ENCODE measurements around the gene REPS1. TPM values are rescaled to one million over a fixed set of nuclear protein-coding genes. Genes with fewer than 3 reads are reported as not detected.

The REPS1 gene
- total and polyA plus RNA-seq, 5 donors from 2014 or later = 16.1 to 55.4 (median 25.0) TPM

DNA sequence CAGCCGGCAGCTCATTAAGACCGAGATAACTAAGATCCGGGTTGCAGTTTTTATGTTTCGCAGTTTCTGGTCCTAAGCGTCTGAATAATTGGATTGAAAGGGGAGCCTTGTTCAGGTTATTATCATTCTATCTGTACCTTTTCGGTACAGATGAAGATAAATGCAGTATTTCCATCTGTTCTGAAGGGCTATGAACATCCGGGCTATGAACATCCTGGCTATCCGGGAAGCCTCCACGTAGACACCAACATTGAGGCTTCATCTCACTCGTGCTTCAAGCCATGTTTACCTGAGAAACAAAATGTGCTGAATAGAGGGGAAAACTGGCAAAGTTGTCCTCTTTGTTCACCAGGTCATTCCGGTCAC, 399 bp upstream of the REPS1 start:
- no peaks in the 10 kb centered on the region for H3K36me3 Mint-ChIP-seq

DNA sequence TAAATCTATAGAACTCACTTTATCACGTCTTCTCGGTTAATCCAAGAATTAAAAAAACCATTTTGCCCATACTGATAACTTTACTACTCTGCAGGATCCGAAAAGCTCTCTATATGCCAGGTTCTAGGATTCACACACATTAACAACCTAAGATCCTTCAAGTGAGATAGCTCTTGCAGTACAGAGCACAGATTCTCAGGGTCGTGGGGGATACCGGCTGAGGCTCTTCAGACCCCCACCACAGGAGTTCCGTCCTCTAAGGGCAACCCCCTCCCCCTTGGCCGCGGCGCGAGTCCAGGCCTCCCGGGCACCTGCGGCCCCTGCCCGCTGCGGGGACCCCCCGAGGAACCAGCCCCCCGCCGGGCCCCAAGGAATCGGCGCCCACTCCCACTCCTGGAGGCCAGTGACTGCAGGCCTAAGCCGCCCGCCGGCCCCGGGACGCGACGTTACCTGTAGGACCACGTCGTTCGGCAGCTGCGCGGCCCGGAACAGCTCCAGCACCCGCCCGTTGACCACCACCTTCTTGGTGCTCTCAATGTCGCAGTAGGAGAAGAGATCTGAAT, 892 bp downstream of the REPS1 start:
- peaks cover 3% of the 10 kb centered on the region for H3K27me3 ChIP-seq (ENCODE audit: control insufficient read depth, insufficient read depth, low read length)
- H3K4me1 ChIP-seq (ENCODE audit: control insufficient read depth, insufficient read depth, low read length, poor library complexity, severe bottlenecking) = peaks cover 52% of the 10 kb centered on the region
- Mint-ChIP-seq H3K36me3 (no peaks in the 10 kb centered on the region), H3K4me3 (peak overlapping the region in 3 of 4 donors; percentile 86 to 89 (median 88)), H3K4me1 (peaks cover 7 to 16% (median 12%) of the 10 kb centered on the region in 4 donors), H3K27me3 (peaks cover 5% of the 10 kb centered on the region), H3K9me3 (no peaks in the 10 kb centered on the region), H3K27ac (peak overlapping the region; percentile 70 to 86 (median 86))
- no peaks in the 10 kb centered on the region for H3K9me3 ChIP-seq (ENCODE audit: control insufficient read depth in 2 of 2, low read length in 2 of 2)
- peak in 1 of 3 donors; percentile 17 for DNase-seq
- peak overlapping the region; percentile 76 for H3K27ac ChIP-seq (ENCODE audit: insufficient read depth, low read length, poor library complexity, severe bottlenecking)
- peak overlapping the region; percentile 91 for H3K4me3 ChIP-seq (ENCODE audit: low read depth, low read length)
- no peak for ATAC-seq (ENCODE audit: low read depth in 2 of 2)
- no peaks in the 10 kb centered on the region for H3K36me3 ChIP-seq (ENCODE audit: control insufficient read depth, insufficient read depth, low read length)

More for the DNA sequence above, 399 bp upstream of the REPS1 start:
- no peaks in the 10 kb centered on the region for H3K9me3 ChIP-seq (ENCODE audit: control insufficient read depth in 2 of 2, low read length in 2 of 2)
- H3K4me3 ChIP-seq (ENCODE audit: low read depth, low read length) = peak overlapping the region; percentile 89
- no peak for DNase-seq
- no peaks in the 10 kb centered on the region for H3K36me3 ChIP-seq (ENCODE audit: control insufficient read depth, insufficient read depth, low read length)
- peak; percentile 6 for ATAC-seq (ENCODE audit: low read depth in 2 of 2)
- peaks cover 3% of the 10 kb centered on the region for H3K27me3 ChIP-seq (ENCODE audit: control insufficient read depth, insufficient read depth, low read length)
- H3K4me1 Mint-ChIP-seq = peaks cover 7 to 16% (median 12%) of the 10 kb centered on the region in 4 donors
- no peaks in the 10 kb centered on the region for H3K9me3 Mint-ChIP-seq
- peaks cover 48% of the 10 kb centered on the region for H3K4me1 ChIP-seq (ENCODE audit: control insufficient read depth, insufficient read depth, low read length, poor library complexity, severe bottlenecking)
- H3K27me3 Mint-ChIP-seq = peaks cover 16% of the 10 kb centered on the region
- H3K4me3 Mint-ChIP-seq = peak overlapping the region in 3 of 4 donors; percentile 89 to 95 (median 93)
- H3K27ac Mint-ChIP-seq = peak overlapping the region; percentile 86 to 97 (median 92)
- H3K27ac ChIP-seq (ENCODE audit: insufficient read depth, low read length, poor library complexity, severe bottlenecking) = peak overlapping the region; percentile 76

DNA sequence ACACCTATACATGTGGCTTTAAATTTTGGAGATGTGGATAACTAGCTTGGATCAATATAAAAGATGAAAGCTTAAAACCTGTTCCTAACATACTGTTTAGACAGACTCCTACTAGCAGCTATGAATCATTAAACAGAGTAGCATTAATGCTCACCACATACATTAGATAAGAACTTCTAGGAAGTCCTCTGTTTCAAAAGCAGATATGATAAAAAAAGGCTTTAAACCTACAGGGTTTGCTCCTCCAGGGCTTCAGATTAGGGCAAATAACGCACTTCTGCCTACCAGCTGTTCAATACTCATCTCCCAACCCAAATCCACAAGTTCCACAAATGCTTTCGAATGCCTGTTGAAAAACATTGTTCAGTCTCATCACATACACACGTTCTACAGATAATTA, 1.5 kb downstream of the REPS1 start:
- Histone ChIP-seq H3K27ac (ENCODE audit: insufficient read depth, low read length, poor library complexity, severe bottlenecking) (no peak overlapping the region), H3K4me3 (ENCODE audit: low read depth, low read length) (peak overlapping the region; percentile 91), H3K27me3 (ENCODE audit: control insufficient read depth, insufficient read depth, low read length) (peaks cover 3% of the 10 kb centered on the region), H3K36me3 (ENCODE audit: control insufficient read depth, insufficient read depth, low read length) (no peaks in the 10 kb centered on the region), H3K9me3 (ENCODE audit: control insufficient read depth in 2 of 2, low read length in 2 of 2) (no peaks in the 10 kb centered on the region), H3K4me1 (ENCODE audit: control insufficient read depth, insufficient read depth, low read length, poor library complexity, severe bottlenecking) (peaks cover 52% of the 10 kb centered on the region)
- peaks cover 5% of the 10 kb centered on the region for H3K27me3 Mint-ChIP-seq
- peaks cover 11 to 19% (median 15%) of the 10 kb centered on the region in 4 donors for H3K4me1 Mint-ChIP-seq
- H3K36me3 Mint-ChIP-seq = no peaks in the 10 kb centered on the region
- H3K4me3 Mint-ChIP-seq = peak overlapping the region in 1 of 4 donors; percentile 88
- DNase-seq = peak in 1 of 3 donors; percentile 42
- ATAC-seq (ENCODE audit: low read depth in 2 of 2) = peak; percentile 14 to 17
- no peaks in the 10 kb centered on the region for H3K9me3 Mint-ChIP-seq
- H3K27ac Mint-ChIP-seq = peak overlapping the region; percentile 2 to 84 (median 70)

DNA sequence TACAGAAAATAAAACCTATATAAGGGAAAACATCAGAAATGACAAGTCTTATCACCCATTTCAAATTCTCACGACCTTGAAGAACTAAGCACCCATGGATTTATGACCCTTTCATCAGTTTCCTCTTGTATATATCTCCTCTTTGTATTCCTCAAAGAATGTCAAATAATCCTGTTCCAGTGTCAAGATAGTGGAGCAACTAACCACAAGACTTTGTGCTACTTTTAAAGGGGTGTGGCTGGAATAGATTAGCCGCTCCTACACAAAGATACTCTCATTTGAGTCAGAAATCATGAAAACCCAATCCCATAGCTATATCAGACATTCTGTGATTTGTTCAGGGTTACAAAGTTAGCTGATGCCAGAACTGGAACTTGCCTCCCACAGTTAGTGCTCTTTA, 6.6 kb downstream of the REPS1 start:
- Histone ChIP-seq H3K27ac (ENCODE audit: insufficient read depth, low read length, poor library complexity, severe bottlenecking) (no peak overlapping the region), H3K36me3 (ENCODE audit: control insufficient read depth, insufficient read depth, low read length) (no peaks in the 10 kb centered on the region), H3K4me1 (ENCODE audit: control insufficient read depth, insufficient read depth, low read length, poor library complexity, severe bottlenecking) (peaks cover 37% of the 10 kb centered on the region), H3K4me3 (ENCODE audit: low read depth, low read length) (no peak overlapping the region), H3K27me3 (ENCODE audit: control insufficient read depth, insufficient read depth, low read length) (no peaks in the 10 kb centered on the region), H3K9me3 (ENCODE audit: control insufficient read depth in 2 of 2, low read length in 2 of 2) (no peaks in the 10 kb centered on the region)
- Mint-ChIP-seq H3K36me3 (peaks cover 3% of the 10 kb centered on the region), H3K4me1 (peaks cover 22 to 43% (median 41%) of the 10 kb centered on the region in 4 donors), H3K27me3 (no peaks in the 10 kb centered on the region), H3K9me3 (no peaks in the 10 kb centered on the region), H3K4me3 (no peak overlapping the region), H3K27ac (no peak overlapping the region)
- ATAC-seq (ENCODE audit: low read depth in 2 of 2) (no peak), DNase-seq (no peak)

DNA sequence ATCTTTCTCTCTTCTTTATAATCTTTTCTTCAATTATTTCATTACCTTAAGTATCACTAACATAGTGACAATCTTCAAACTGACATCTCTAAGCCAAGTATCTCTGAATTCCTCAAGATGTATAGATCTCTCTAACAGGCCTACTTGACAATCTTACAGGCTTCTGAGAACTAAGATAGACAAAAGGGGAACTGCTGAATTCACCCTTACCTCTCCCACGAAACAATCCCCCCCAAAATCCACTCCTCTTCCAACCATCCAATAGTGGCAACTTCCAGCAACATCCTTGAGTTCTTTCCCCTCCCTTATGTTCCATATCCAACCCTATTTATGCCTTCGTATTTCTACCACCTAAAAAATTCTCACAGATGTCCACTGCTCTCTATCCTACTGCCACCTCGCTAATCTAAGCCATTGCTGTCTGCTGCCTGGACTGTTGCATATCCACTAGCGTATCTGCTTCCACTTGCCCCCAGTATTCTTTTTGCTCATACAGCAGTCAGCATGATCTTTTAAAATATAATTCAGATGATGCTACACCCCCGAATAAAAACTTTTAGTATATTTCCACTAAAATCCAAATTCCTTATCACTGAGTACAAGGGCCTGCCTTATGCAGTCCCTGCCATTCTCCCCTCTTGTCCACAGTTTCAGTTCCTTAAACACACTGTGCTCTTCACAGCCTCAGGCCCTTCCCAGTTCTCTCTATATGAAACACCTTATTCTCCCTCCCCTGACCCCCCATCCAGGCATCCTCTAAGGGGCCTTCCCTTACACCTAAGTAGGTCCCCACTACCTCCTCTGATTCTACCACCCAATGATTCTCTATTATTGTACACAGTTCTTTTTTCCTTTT, 8.0 kb downstream of the REPS1 start:
- no peaks in the 10 kb centered on the region for H3K9me3 Mint-ChIP-seq
- peak overlapping the region in 1 of 4 donors; percentile 20 for H3K4me3 Mint-ChIP-seq
- Histone ChIP-seq H3K4me1 (ENCODE audit: control insufficient read depth, insufficient read depth, low read length, poor library complexity, severe bottlenecking) (peaks cover 23% of the 10 kb centered on the region), H3K36me3 (ENCODE audit: control insufficient read depth, insufficient read depth, low read length) (no peaks in the 10 kb centered on the region), H3K9me3 (ENCODE audit: control insufficient read depth in 2 of 2, low read length in 2 of 2) (no peaks in the 10 kb centered on the region), H3K27me3 (ENCODE audit: control insufficient read depth, insufficient read depth, low read length) (no peaks in the 10 kb centered on the region), H3K4me3 (ENCODE audit: low read depth, low read length) (no peak overlapping the region), H3K27ac (ENCODE audit: insufficient read depth, low read length, poor library complexity, severe bottlenecking) (no peak overlapping the region)
- no peaks in the 10 kb centered on the region for H3K27me3 Mint-ChIP-seq
- DNase-seq (no peak), ATAC-seq (ENCODE audit: low read depth in 2 of 2) (no peak)
- peak overlapping the region in 2 of 3 donors; percentile 32 to 48 for H3K27ac Mint-ChIP-seq
- H3K4me1 Mint-ChIP-seq = peaks cover 18 to 52% (median 48%) of the 10 kb centered on the region in 4 donors
- peaks cover 3% of the 10 kb centered on the region for H3K36me3 Mint-ChIP-seq

DNA sequence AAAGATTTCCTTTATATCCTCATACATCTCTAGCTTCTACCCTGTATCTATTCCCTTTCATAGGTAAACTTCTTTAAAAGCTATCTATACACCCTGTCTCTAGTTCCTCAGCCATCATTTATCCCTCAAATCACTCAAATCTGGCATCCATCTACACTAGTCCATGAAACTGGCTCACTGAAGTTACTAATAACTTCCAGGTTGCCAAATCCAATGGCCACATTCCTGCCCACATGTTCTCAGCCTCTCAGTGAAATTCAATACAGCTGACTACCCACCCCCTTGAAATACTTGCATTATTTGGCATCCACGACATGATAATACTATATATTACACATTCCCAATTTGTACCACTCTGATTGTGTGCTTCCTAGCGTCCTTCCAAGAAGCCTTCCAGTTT, 8.7 kb downstream of the REPS1 start:
- Mint-ChIP-seq H3K4me3 (peak overlapping the region in 1 of 4 donors; percentile 64), H3K27me3 (no peaks in the 10 kb centered on the region)
- no peak overlapping the region for H3K27ac ChIP-seq (ENCODE audit: insufficient read depth, low read length, poor library complexity, severe bottlenecking)

DNA sequence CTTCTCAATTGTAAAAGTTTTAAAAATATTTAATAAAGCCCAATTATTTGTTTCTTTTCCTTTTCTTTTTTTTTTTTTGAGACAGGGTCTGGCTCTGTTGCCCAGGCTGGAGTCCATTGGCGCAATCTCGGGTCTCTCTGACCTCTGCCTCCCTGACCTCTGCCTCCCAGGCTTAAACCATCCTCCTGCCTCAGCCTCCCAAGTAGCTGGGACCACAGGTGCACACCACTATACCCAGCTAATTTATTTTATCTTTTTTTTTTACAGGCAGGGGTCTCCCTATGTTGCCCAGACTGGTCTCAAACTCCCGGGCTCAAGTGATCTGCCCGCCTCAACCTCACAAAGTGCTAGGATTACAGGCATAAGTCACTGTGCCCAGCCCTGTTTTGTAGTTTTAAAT, 9.8 kb downstream of the REPS1 start:
- Histone ChIP-seq H3K4me3 (ENCODE audit: low read depth, low read length) (no peak overlapping the region), H3K9me3 (ENCODE audit: control insufficient read depth in 2 of 2, low read length in 2 of 2) (no peaks in the 10 kb centered on the region), H3K4me1 (ENCODE audit: control insufficient read depth, insufficient read depth, low read length, poor library complexity, severe bottlenecking) (peaks cover 11% of the 10 kb centered on the region), H3K36me3 (ENCODE audit: control insufficient read depth, insufficient read depth, low read length) (no peaks in the 10 kb centered on the region), H3K27ac (ENCODE audit: insufficient read depth, low read length, poor library complexity, severe bottlenecking) (no peak overlapping the region), H3K27me3 (ENCODE audit: control insufficient read depth, insufficient read depth, low read length) (no peaks in the 10 kb centered on the region)
- Mint-ChIP-seq H3K9me3 (no peaks in the 10 kb centered on the region), H3K4me1 (peaks cover 28 to 68% (median 59%) of the 10 kb centered on the region in 4 donors), H3K27ac (peak overlapping the region in 1 of 3 donors; percentile 29), H3K27me3 (no peaks in the 10 kb centered on the region), H3K36me3 (peaks cover 3% of the 10 kb centered on the region), H3K4me3 (no peak overlapping the region)
- no peak for ATAC-seq (ENCODE audit: low read depth in 2 of 2)
- no peak for DNase-seq

More for the DNA sequence above, 8.7 kb downstream of the REPS1 start:
- Mint-ChIP-seq H3K27ac (peak overlapping the region in 2 of 3 donors; percentile 11 to 27), H3K4me1 (peaks cover 21 to 59% (median 50%) of the 10 kb centered on the region in 4 donors), H3K9me3 (no peaks in the 10 kb centered on the region), H3K36me3 (peaks cover 3% of the 10 kb centered on the region)
- Histone ChIP-seq H3K36me3 (ENCODE audit: control insufficient read depth, insufficient read depth, low read length) (no peaks in the 10 kb centered on the region), H3K4me1 (ENCODE audit: control insufficient read depth, insufficient read depth, low read length, poor library complexity, severe bottlenecking) (peaks cover 20% of the 10 kb centered on the region), H3K4me3 (ENCODE audit: low read depth, low read length) (no peak overlapping the region), H3K27me3 (ENCODE audit: control insufficient read depth, insufficient read depth, low read length) (no peaks in the 10 kb centered on the region), H3K9me3 (ENCODE audit: control insufficient read depth in 2 of 2, low read length in 2 of 2) (no peaks in the 10 kb centered on the region)
- DNase-seq (no peak), ATAC-seq (ENCODE audit: low read depth in 2 of 2) (no peak)
